Measurements from ENCODE around the gene DDIT4. TPM values are rescaled to one million over a fixed set of nuclear protein-coding genes. Genes with fewer than 3 reads are reported as not detected.

Gene DDIT4
- total RNA-seq, 1 experiment from 2014 or later: 138 TPM

- DNase-seq (ENCODE audit: low read depth): peak; percentile 51
These were observed 43.2 kb downstream of the DDIT4 start for GRCh38 chr10:72316748-72317435.

DNA sequence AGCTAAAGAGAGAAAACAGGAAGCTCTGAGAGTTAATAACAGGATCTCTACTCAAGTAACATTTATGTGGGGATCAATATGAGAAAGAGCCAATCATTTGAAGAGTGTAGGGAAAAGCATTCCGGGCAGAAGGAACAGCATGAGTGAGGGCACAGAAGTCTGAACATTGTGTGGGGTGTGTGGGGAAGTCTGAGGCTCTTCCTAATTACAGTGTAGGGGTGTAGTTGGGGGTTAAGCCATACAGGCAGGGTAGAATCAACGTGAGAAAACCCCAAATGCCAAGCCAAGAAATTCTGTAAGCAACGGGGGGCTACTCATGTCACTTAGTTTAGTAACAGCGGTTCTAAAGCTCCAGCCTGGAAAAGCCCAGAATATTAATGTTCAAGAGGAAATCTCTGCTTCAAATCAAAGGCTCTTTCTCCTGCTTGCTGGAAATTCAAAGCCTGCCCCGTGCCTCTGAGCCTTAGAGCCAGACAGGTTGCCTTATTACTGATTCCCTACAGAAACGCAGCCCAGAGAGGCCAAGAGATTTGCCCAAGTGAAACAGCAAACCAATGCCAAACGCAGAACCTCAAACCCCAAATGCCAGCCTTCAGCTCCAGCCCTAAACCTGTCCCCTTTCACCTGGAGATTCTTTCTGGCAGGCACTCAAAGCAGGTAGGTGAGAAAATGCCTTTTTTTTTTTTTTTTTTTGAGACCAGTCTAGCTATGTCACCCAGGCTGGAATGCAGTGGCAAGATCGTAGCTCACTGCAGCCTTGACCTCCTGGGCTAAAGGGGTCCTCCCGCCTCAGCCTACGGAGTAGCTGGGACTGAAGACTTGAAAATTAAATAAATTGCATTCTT lies 44.9 kb downstream of the DDIT4 start:
- no peak for DNase-seq (ENCODE audit: low read depth)

GRCh38 chr10:72319416-72320254 lies 45.9 kb downstream of the DDIT4 start:
- peak; percentile 89 for DNase-seq (ENCODE audit: low read depth)

DNA sequence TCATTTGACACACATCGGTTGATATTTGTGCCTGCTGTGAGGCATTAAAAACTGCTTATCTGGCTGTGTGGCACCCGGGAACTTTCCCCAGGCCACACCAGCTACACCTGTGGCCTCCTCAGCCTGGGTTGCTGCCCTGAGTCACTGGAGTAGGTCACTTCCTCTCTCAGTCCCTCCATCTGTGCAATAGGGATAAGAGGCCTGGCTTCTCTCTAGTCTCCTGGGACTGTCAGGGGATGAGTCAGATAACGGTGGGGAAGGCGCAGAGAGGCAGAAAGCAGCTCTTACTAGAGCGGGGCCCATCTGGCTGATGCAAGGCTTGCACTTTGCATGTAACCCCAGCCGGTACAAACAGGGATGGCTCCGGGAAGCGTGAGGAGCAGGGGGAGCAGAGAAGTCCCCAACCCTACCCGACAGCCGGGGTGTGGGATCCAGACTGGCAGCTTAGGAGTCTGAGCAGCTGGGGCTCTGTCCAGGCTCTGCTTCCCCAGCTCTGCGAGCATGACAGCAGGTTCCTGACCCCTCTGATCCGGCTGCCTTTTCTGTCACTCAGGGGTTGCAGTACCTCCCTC lies 47.0 kb downstream of the DDIT4 start:
- peak; percentile 99 for DNase-seq (ENCODE audit: low read depth)

- no peak for DNase-seq (ENCODE audit: low read depth)
These were observed 47.7 kb downstream of the DDIT4 start for GRCh38 chr10:72321248-72322029.

DNA sequence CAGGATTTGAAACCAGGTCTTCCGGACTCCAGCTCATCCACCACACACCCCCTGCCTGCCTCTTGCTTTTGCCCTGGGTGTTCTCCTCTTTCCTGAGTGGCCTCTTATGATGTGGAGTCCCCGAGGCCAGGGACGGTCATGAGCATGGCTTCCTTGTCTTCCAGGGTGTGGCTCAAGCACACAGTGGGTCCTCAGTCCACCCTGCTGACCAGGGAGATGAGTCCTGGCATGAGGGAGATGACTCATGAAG lies 48.2 kb downstream of the DDIT4 start:
- no peak for DNase-seq (ENCODE audit: low read depth)

GRCh38 chr10:72322280-72323058 lies 48.7 kb downstream of the DDIT4 start:
- peak; percentile 86 for DNase-seq (ENCODE audit: low read depth)

- no peak for DNase-seq (ENCODE audit: low read depth)
These were observed 49.5 kb downstream of the DDIT4 start for GRCh38 chr10:72323108-72323749.

- DNase-seq (ENCODE audit: low read depth): no peak
These were observed 50.1 kb downstream of the DDIT4 start for GRCh38 chr10:72323771-72324191.

Other genes with a start within 250 kb of the DDIT4 start
- gene SPOCK2, start 185.4 kb upstream of the DDIT4 start, total RNA-seq (2014; rRNA removed; shearing (Covaris generic)): 0.10 and 0.72 TPM in 2 replicates
- 53.6 and 70.4 TPM in 2 replicates for gene ANAPC16, start 57.9 kb upstream of the DDIT4 start, total RNA-seq (2014; rRNA removed; shearing (Covaris generic))
- 33.3 and 40.3 TPM in 2 replicates for gene ASCC1, start 57.6 kb upstream of the DDIT4 start, total RNA-seq (2014; rRNA removed; shearing (Covaris generic))
- gene DNAJB12, start 81.0 kb downstream of the DDIT4 start, total RNA-seq (2014; rRNA removed; shearing (Covaris generic)): 20.8 and 24.9 TPM in 2 replicates

Data from RPMI7951 (cell line).